Endodermal cell (in vitro differentiated cells): Measurements from ENCODE around the gene DTNBP1. TPM values are rescaled to one million over a fixed set of nuclear protein-coding genes. Genes with fewer than 3 reads are reported as not detected.

ENCODE experiments used
- DNase-seq: peaks from one replicate; pipeline ENCODE4 v3.0.0-alpha.2; 2017
- H3K27ac ChIP-seq: 2 replicates; pipeline ENCODE4 v1.5.1; 2013; ENCODE audit warnings: mild to moderate bottlenecking, low read depth, low read length, moderate library complexity
- H3K27me3 ChIP-seq: 2 replicates; pipeline ENCODE4 v1.6.1; 2013; ENCODE audit warnings: mild to moderate bottlenecking, low read length, moderate library complexity; ENCODE audit not compliant: insufficient read depth, control insufficient read depth, poor library complexity, severe bottlenecking
- H3K36me3 ChIP-seq: 2 replicates; pipeline ENCODE4 v1.7.0; 2013; ENCODE audit warnings: mild to moderate bottlenecking, low read length, moderate library complexity; ENCODE audit not compliant: control insufficient read depth, insufficient read depth
- H3K4me1 ChIP-seq: one replicate; pipeline ENCODE4 v1.7.0; 2013; ENCODE audit warnings: low read length; ENCODE audit not compliant: control insufficient read depth, insufficient read depth
- H3K4me3 ChIP-seq: 2 replicates; pipeline ENCODE4 v1.5.1; 2013; ENCODE audit warnings: mild to moderate bottlenecking, low read length, moderate library complexity
- H3K9ac ChIP-seq: 2 replicates; pipeline ENCODE4 v1.6.1; 2013; ENCODE audit warnings: mild to moderate bottlenecking, low read length, moderate library complexity; ENCODE audit not compliant: poor library complexity, severe bottlenecking; ENCODE audit errors: extremely low read depth
- H3K9me3 ChIP-seq: 2 replicates; pipeline ENCODE4 v1.6.1; 2013; ENCODE audit warnings: mild to moderate bottlenecking, low read length, moderate library complexity; ENCODE audit not compliant: control insufficient read depth
- H3K27ac Mint-ChIP-seq: 2 replicates; pipeline ENCODE4 v1.8.0; 2020; ENCODE audit warnings: mixed read lengths
- H3K27me3 Mint-ChIP-seq: 2 replicates; pipeline ENCODE4 v1.8.0; 2021; ENCODE audit warnings: mild to moderate bottlenecking, mixed read lengths; ENCODE audit not compliant: insufficient read depth
- H3K36me3 Mint-ChIP-seq: 2 replicates; pipeline ENCODE4 v1.8.0; 2020; ENCODE audit warnings: low read depth, mixed read lengths
- H3K4me1 Mint-ChIP-seq: 2 replicates; pipeline ENCODE4 v1.8.0; 2020; ENCODE audit warnings: mixed read lengths
- H3K4me3 Mint-ChIP-seq: 2 replicates; pipeline ENCODE4 v1.8.0; 2020; ENCODE audit warnings: mild to moderate bottlenecking, moderate library complexity, mixed read lengths
- H3K9me3 Mint-ChIP-seq: 2 replicates; pipeline ENCODE4 v1.8.0; 2020; ENCODE audit warnings: mild to moderate bottlenecking, mixed read lengths
- WGBS, 2 experiments: methylation state at CpG; one replicate each; pipeline versions ENCODE4 v1.1.5 to v1.1.7; 2013; ENCODE audit warnings: missing lambda C conversion rate in 2 of 2, mixed read lengths in 1 of 2; ENCODE audit not compliant: insufficient coverage in 1 of 2, insufficient read length in 1 of 2; 5-methylcytosine and 5-hydroxymethylcytosine counted together
- total RNA-seq, 2 donors: library from RNA; stranded (reverse); fragmentation: NEBNext Ultra II Directional in 1 of 2; extraction: Animal tissue kit (Norgen Biotek cat#: 25700) in 1 of 2; gene quantifications; 2 replicates in 1 of 2; 3 replicates in 1 of 2; pipeline ENCODE4 v1.2.1, GENCODE V29; 2021
- TF ChIP-seq, protein P1 (sequence below): fragments of 200-600 bp; sonication (generic); conservative IDR thresholded peaks from 2 replicates; pipeline ENCODE4 v1.5.0; 2021; ENCODE audit warnings: antibody characterized with exemption, mild to moderate bottlenecking

DTNBP1 gene
- total RNA-seq, 2 donors from 2014 or later: 14.1 to 31.4 TPM

- H3K27ac ChIP-seq: no peak overlapping the region
- no peak overlapping the region for H3K4me3 ChIP-seq
- Mint-ChIP-seq H3K36me3 (no peaks in the 10 kb centered on the region), H3K27ac (no peak overlapping the region), H3K27me3 (no peaks in the 10 kb centered on the region), H3K9me3 (no peaks in the 10 kb centered on the region), H3K4me1 (no peaks in the 10 kb centered on the region), H3K4me3 (no peak overlapping the region)
- no CpG with 5 or more reads among the region's 1 CpG for WGBS, 2 experiments
- H3K27me3 ChIP-seq: no peaks in the 10 kb centered on the region
- DNase-seq: no peak
- no peaks in the 10 kb centered on the region for H3K9me3 ChIP-seq
- H3K9ac ChIP-seq: no peak overlapping the region
- TF ChIP-seq, protein P1, sequence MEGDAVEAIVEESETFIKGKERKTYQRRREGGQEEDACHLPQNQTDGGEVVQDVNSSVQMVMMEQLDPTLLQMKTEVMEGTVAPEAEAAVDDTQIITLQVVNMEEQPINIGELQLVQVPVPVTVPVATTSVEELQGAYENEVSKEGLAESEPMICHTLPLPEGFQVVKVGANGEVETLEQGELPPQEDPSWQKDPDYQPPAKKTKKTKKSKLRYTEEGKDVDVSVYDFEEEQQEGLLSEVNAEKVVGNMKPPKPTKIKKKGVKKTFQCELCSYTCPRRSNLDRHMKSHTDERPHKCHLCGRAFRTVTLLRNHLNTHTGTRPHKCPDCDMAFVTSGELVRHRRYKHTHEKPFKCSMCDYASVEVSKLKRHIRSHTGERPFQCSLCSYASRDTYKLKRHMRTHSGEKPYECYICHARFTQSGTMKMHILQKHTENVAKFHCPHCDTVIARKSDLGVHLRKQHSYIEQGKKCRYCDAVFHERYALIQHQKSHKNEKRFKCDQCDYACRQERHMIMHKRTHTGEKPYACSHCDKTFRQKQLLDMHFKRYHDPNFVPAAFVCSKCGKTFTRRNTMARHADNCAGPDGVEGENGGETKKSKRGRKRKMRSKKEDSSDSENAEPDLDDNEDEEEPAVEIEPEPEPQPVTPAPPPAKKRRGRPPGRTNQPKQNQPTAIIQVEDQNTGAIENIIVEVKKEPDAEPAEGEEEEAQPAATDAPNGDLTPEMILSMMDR: no peak
- no peaks in the 10 kb centered on the region for H3K4me1 ChIP-seq
- no peaks in the 10 kb centered on the region for H3K36me3 ChIP-seq
Observed at GRCh38 chr6:15598273-15598798, 64.5 kb downstream of the DTNBP1 start.

DNA sequence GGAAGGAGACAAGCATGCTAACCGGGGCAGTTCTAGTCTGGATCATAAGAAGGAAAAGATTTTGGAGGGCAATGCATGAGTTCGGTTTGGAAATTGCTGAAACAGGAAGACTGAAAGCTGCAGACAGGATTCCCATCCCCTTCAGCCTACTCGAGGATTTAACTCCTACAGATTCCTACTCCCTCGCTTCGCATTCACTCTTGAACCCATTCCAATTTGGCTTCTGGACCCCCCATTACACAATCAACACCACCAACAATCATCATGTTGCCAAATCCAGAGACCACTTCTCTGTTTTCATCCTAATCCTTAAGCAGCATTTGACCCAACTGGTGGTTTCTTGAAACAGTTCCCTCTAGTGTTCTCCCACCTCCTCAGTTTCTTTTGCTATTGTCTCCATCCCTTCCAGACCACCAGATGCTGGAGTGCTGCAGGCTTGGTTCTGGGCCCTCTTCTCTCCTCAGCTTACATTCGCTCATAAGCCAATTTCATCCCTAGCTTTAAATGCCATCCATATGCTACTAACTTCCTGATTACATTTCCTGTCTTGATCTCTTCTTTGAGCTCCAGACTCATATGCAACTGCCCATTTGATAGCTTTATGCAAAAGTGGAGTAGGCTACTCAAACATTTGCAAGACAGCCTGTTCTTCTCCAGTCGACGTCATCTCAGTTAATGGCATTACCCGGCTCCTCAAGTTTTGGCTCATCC, 66.5 kb downstream of the DTNBP1 start:
- no peak overlapping the region for H3K9ac ChIP-seq
- no peaks in the 10 kb centered on the region for H3K27me3 ChIP-seq
- TF ChIP-seq, protein P1: peak; percentile 30
- no peaks in the 10 kb centered on the region for H3K36me3 ChIP-seq
- no peaks in the 10 kb centered on the region for H3K9me3 ChIP-seq
- H3K4me1 ChIP-seq: no peaks in the 10 kb centered on the region
- no peaks in the 10 kb centered on the region for H3K9me3 Mint-ChIP-seq
- DNase-seq: no peak
- H3K4me1 Mint-ChIP-seq: no peaks in the 10 kb centered on the region
- no peak overlapping the region for H3K27ac Mint-ChIP-seq
- H3K4me3 ChIP-seq: no peak overlapping the region
- no peak overlapping the region for H3K4me3 Mint-ChIP-seq
- H3K36me3 Mint-ChIP-seq: no peaks in the 10 kb centered on the region
- 93 to 97% methylated on average over 6 to 9 of the region's 9 CpGs for WGBS, 2 experiments
- H3K27ac ChIP-seq: no peak overlapping the region
- no peaks in the 10 kb centered on the region for H3K27me3 Mint-ChIP-seq

- TF ChIP-seq, protein P1: no peak
- no peaks in the 10 kb centered on the region for H3K4me1 Mint-ChIP-seq
- no peaks in the 10 kb centered on the region for H3K9me3 ChIP-seq
- no peak overlapping the region for H3K27ac ChIP-seq
- H3K27ac Mint-ChIP-seq: no peak overlapping the region
- H3K36me3 Mint-ChIP-seq: no peaks in the 10 kb centered on the region
- no peak overlapping the region for H3K9ac ChIP-seq
- no peaks in the 10 kb centered on the region for H3K36me3 ChIP-seq
- no peak overlapping the region for H3K4me3 Mint-ChIP-seq
- no peaks in the 10 kb centered on the region for H3K27me3 ChIP-seq
- no peaks in the 10 kb centered on the region for H3K27me3 Mint-ChIP-seq
- H3K4me1 ChIP-seq: no peaks in the 10 kb centered on the region
- WGBS, 2 experiments: 92 to 96% methylated on average over 6 to 7 of the region's 7 CpGs
- no peaks in the 10 kb centered on the region for H3K9me3 Mint-ChIP-seq
- H3K4me3 ChIP-seq: no peak overlapping the region
- DNase-seq: no peak
Observed at GRCh38 chr6:15595461-15596173, 67.2 kb downstream of the DTNBP1 start.
